ENCODE results near the gene DOCK6. TPM values are rescaled to one million over a fixed set of nuclear protein-coding genes. Genes with fewer than 3 reads are reported as not detected.

The DOCK6 gene
- total and polyA plus RNA-seq, 2 of the 13 experiments (the other 11 are each of a cell fraction or from before 2014, with no cell fraction given): 5.4 to 38.1 TPM

- TF ChIP-seq SPEN (CRISPR knock-in tag; IDR thresholded peaks at IDR 0.05; ENCODE audit: low read depth): peak; percentile 17; the same call in 1 of the 2 replicates
- no peak for TF ChIP-seq ZNF605 (CRISPR knock-in tag; IDR thresholded peaks at IDR 0.05)
- no peak for TF ChIP-seq AGO1 (IDR thresholded peaks at IDR 0.05; ENCODE audit: low read depth, low read length, poor library complexity, severe bottlenecking)
- TF ChIP-seq FOSL1 (CRISPR knock-in tag; IDR thresholded peaks at IDR 0.05; ENCODE audit: borderline replicate concordance): no peak
- TF ChIP-seq ETV6 (CRISPR knock-in tag; conservative IDR thresholded peaks at IDR 0.05): 0 out of 2 replicates have a peak, but pooled peaks have one; percentile 45
- no peak for TF ChIP-seq ZNF276 (CRISPR knock-in tag; IDR thresholded peaks at IDR 0.05; ENCODE audit: low read depth)
- TF ChIP-seq KLF15 (CRISPR knock-in tag; IDR thresholded peaks at IDR 0.05; ENCODE audit: borderline replicate concordance): no peak
- no peak for TF ChIP-seq FOXK1 (CRISPR knock-in tag; IDR thresholded peaks at IDR 0.05; ENCODE audit: borderline replicate concordance, low read depth)
- TF ChIP-seq ZNF772 (CRISPR knock-in tag; IDR thresholded peaks at IDR 0.05): no peak
- TF ChIP-seq IRF1 (CRISPR knock-in tag; IDR thresholded peaks at IDR 0.05; ENCODE audit: low read depth): no peak
- TF ChIP-seq NFE2L1 (CRISPR knock-in tag; IDR thresholded peaks at IDR 0.05; ENCODE audit: borderline replicate concordance): no peak
- peak; percentile 44; the same call in 1 of the 2 replicates for TF ChIP-seq ZNF768 (CRISPR knock-in tag; IDR thresholded peaks at IDR 0.05)
- no peak for TF ChIP-seq SNAPC4 (CRISPR knock-in tag; IDR thresholded peaks at IDR 0.05)
- no peak for TF ChIP-seq FLYWCH1 (CRISPR knock-in tag; IDR thresholded peaks at IDR 0.05)
- TF ChIP-seq MYPOP (CRISPR knock-in tag; IDR thresholded peaks at IDR 0.05): no peak; the same call in 1 of the 2 replicates
- peak; percentile 69 for TF ChIP-seq RAD21 (CRISPR knock-in tag; IDR thresholded peaks at IDR 0.05)
- TF ChIP-seq HES4 (CRISPR knock-in tag; IDR thresholded peaks at IDR 0.05; ENCODE audit: borderline replicate concordance): no peak; the same call in 1 of the 2 replicates
- no peak for TF ChIP-seq ZNF451 (CRISPR knock-in tag; IDR thresholded peaks at IDR 0.05)
- no peak for TF ChIP-seq FIP1L1 (IDR thresholded peaks at IDR 0.05; ENCODE audit: borderline replicate concordance, insufficient read depth, low read depth, low read length)
These were observed 64.8 kb downstream of the DOCK6 start, which contains the start of gene KANK2 (continued) for GRCh38 chr19:11197291-11198174.

Measured in HepG2 (cell line).